GM12874 (cell line): ENCODE results near the gene TMEM45A.

Experiments used
- TF ChIP-seq, protein P1 (sequence below): IDR thresholded peaks from 2 replicates; pipeline ENCODE4 v1.5.1; 2011; ENCODE audit warnings: low read depth, mild to moderate bottlenecking, control low read depth, low read length, moderate library complexity; ENCODE audit not compliant: insufficient read depth

The TMEM45A gene

DNA sequence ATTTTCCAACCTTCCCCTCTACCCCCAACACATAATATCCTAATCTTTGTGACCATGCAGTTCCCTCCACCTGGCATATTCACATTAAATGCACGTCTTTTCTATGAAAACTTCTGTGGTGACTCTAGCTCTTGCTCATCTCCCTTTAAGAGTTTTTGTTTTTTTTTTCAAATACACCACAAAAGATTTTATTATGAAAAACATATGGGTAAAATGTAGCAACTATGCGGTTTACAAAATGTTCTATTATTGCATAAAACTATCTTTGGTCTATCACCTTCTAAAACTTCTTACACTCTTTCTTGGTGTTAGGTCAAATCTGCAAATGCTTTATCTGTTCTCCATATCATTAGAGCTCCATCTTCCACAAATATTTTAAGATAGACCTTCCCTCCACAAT, 78.4 kb downstream of the TMEM45A start:
- TF ChIP-seq, protein P1, sequence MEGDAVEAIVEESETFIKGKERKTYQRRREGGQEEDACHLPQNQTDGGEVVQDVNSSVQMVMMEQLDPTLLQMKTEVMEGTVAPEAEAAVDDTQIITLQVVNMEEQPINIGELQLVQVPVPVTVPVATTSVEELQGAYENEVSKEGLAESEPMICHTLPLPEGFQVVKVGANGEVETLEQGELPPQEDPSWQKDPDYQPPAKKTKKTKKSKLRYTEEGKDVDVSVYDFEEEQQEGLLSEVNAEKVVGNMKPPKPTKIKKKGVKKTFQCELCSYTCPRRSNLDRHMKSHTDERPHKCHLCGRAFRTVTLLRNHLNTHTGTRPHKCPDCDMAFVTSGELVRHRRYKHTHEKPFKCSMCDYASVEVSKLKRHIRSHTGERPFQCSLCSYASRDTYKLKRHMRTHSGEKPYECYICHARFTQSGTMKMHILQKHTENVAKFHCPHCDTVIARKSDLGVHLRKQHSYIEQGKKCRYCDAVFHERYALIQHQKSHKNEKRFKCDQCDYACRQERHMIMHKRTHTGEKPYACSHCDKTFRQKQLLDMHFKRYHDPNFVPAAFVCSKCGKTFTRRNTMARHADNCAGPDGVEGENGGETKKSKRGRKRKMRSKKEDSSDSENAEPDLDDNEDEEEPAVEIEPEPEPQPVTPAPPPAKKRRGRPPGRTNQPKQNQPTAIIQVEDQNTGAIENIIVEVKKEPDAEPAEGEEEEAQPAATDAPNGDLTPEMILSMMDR, result no peak

DNA sequence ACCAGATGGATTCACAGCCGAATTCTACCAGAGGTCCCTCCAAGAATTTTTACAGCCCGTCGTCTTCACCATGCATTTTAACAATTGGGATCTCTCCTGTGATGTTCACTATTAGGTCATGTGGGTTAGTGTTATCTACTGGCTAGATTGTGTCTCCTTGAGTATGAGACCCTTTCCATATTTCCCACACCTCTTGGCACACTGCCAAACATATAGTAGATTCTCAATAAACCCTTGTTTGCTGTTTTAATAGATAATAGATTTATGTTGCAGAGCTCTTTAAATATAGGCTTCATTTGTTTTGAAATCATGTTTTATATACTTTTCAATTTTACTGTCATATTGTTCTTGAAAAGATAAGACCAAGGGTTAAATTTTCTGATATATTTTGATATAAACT, 82.1 kb downstream of the TMEM45A start:
- TF ChIP-seq, protein P1, result no peak

DNA sequence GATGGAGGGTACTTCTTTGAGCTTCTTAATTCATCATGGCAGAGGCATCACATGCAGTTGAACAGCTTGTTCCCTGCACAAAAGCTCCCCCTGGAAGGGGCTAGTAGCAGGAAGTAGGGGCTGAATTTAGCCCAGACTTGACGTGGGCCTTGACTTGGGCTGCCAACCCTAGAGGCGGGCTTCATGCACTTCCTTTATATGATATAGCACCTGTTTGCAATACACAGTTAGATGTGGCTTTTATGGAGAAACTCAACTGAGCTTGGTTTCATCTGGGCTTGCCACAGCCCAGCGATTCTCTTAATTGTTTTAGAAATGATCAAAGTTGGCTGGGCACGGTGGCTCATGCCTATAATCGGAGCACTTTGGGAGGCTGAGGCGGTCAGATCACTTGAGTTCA, 83.3 kb downstream of the TMEM45A start:
- TF ChIP-seq, protein P1, result no peak

DNA sequence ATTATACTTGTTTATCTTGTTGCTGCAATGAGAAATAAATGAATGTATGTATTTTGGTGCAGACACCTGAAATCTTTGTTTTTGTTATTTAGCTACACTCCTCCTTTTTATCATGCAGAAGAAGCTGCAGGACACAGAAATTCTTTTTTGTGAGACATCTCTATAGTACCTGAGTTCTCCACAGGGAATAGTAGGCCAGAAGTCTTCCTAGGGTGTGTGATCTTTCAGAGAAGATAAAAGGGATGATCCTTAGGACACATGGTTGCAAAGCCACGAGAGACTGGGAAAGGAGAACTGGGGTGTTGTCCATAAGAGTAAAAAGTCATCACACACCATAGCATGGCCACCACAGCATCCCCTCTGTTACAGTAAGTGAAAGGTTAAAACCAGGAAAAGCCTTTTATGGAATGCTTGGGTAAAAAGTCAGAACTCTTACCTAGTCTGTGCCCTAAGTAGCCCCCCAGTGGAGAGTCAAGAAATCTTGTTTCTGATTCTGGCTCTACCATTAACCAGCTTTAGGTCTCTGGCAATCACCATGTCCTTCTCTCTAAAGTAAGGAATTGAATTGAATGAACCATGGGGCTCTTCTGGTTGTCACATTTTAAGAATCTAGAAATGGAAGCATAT, 85.1 kb downstream of the TMEM45A start:
- TF ChIP-seq, protein P1, result no peak

DNA sequence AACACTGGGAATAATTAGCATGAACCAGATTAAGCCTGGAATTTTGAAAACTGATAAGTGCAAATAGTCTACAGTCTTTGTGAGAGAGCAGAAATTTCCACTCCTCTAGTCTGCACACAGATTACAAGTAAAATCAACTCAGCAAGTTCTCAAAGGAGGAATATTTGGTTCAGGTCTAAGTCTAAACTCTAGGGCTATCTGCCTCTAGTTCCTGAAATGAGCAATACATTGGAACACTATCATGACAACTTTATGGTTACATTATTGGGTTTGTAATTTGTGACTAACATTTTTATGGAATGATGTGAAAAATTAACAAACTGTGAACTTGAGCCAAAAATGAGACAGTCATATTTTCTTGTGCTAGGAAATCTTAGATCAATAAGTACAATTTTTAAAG, 86.2 kb downstream of the TMEM45A start:
- TF ChIP-seq, protein P1, result no peak

DNA sequence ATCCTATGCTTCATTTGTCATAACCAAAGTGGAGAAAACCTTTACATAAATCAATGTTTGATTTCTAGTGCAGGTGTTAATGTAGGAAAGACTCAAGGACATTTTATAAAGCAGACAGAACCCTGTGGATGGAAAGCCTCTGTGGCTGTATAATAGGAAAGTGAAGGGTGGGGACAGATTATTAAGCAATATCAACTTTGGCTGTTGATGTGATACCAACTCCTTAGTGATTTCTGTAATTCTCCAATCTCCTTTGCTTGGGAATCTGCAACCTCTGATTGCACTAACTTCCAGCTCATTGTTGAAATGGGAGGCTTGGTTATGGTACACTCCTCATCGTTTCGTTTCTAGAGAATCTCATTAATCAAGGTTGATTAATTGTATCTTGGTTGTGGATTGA, 87.7 kb downstream of the TMEM45A start:
- TF ChIP-seq, protein P1, result no peak

DNA sequence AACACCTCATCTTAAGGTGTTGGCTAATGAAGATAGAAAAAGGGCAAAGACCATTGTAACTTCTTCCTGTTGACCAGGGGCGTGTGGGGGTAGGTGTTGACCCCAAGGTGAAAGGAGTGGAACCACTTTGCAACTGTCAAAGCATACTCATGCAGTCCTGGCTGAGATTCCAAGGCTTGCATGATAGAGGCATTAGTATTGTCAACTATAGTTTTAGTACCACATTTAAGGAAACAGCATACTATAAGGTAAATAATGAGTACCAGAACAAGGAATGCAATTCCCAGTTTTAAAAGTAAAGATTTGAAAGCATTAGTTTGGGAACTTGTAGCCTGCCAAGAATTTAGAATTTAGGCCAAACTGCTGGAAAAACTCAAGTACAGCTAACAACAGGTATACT, 89.2 kb downstream of the TMEM45A start:
- TF ChIP-seq, protein P1, result no peak
